Upper lobe of left lung (tissue), 4 donors: Measurements from ENCODE around the gene MAMLD1.

Source experiments
- POLR2AphosphoS5 ChIP-seq, 2 donors: sonication (generic); formaldehyde crosslinking; IDR thresholded peaks; one replicate each; pipeline ENCODE4 v1.5.1; 2017; ENCODE audit warnings: antibody characterized with exemption in 2 of 2
- TF ChIP-seq, protein P1 (sequence below), 6 experiments: fragments of 450-650 bp in 4 of 6; fragments of 200-600 bp in 2 of 6; sonication (generic) in 2 of 6; IDR thresholded peaks; one replicate each; pipeline ENCODE4 v1.5.1; 2016 to 2019; ENCODE audit warnings: antibody characterized with exemption in 6 of 6

DNA sequence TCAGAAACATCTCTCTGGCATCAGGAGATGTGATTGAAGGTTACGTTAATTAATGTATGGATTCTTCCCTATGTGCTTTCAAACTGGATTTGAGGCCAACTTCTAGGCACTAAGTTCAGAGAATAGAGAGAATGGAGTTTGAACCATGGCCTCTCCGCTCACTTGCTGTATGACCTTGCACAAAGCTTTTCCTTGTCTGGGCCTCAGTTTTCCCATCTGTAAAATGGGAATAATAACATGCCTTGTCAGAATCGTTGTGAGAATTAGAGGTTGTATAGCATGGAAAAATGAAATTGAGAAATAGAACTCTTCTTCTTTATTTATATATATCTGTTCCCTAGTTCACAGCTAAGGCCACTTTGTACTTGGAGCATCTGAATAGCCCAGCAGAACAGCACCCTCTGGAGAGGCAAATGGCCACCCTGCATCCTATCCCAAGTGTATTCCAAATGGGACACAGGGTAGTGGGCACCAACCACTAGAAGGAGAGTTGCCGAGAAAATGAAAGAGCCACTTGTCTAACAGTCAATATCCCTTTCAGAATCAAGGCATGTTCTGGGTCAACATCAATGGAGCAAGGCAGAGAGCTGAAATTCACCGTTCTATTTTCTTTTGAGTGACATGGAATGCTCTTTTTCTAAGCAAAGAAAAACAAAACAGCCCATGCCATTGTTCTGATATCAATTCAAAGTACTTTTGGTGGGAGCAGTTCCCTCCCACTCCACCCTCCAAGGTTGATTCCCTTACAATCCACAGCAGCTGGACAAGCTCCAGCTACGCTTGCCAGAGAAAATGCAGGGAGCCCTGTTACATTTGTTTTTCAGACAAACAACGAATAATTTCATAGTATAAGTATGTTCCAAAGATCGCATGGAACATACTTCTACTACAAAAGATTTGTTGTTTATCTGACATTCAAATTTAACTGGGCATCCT is 182.0 kb downstream of the MAMLD1 start:
- no peak for TF ChIP-seq POLR2AphosphoS5 (IDR thresholded peaks at IDR 0.05)
- TF ChIP-seq, protein P1, sequence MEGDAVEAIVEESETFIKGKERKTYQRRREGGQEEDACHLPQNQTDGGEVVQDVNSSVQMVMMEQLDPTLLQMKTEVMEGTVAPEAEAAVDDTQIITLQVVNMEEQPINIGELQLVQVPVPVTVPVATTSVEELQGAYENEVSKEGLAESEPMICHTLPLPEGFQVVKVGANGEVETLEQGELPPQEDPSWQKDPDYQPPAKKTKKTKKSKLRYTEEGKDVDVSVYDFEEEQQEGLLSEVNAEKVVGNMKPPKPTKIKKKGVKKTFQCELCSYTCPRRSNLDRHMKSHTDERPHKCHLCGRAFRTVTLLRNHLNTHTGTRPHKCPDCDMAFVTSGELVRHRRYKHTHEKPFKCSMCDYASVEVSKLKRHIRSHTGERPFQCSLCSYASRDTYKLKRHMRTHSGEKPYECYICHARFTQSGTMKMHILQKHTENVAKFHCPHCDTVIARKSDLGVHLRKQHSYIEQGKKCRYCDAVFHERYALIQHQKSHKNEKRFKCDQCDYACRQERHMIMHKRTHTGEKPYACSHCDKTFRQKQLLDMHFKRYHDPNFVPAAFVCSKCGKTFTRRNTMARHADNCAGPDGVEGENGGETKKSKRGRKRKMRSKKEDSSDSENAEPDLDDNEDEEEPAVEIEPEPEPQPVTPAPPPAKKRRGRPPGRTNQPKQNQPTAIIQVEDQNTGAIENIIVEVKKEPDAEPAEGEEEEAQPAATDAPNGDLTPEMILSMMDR (IDR thresholded peaks at IDR 0.05), result no peak
